ENCODE measurements around the gene MEIS1.

DNA sequence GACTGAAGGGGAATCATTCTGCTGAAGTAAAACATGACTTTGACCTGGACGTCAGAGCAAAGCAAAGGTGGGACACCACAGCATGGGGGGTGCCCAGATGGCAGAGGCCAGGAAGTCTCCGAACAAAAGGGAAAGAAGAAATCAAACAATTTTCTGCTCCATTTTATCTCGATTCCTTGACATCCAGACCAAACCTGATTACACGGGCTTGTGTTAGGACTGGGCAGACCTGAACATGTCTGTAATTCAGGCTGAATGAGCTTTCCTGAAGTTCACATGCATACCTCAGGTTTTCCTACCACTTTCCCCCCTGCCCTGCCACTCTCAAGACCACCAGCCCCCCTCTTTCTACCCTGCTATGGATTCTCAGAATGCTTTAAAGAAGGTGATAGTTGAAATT is 44.8 kb upstream of the MEIS1 start:
- TF ChIP-seq EZH2 (IDR thresholded peaks at IDR 0.05; ENCODE audit: low read depth, low read length, severe bottlenecking) (no peak), JUN (IDR thresholded peaks at IDR 0.05; ENCODE audit: low read depth, low read length) (no peak), RXRA (IDR thresholded peaks at IDR 0.05; ENCODE audit: insufficient read depth, low read depth, low read length) (no peak), BRCA1 (IDR thresholded peaks at IDR 0.05; ENCODE audit: low read depth, low read length) (no peak), TCF12 (IDR thresholded peaks at IDR 0.05; ENCODE audit: low read depth, low read length) (no peak), RAD21 (IDR thresholded peaks at IDR 0.05 in 1 of 2, conservative IDR thresholded peaks at IDR 0.05 in 1 of 2; ENCODE audit: low read depth in 2 of 2, low read length in 2 of 2) (no peak), POLR2A (IDR thresholded peaks at IDR 0.05; ENCODE audit: control extremely low read depth in 1 of 2, low read depth in 2 of 2, low read length in 2 of 2) (no peak), HDAC6 (IDR thresholded peaks at IDR 0.05; ENCODE audit: low read depth, low read length) (no peak), EP300 (IDR thresholded peaks at IDR 0.05; ENCODE audit: borderline replicate concordance in 1 of 2, low read depth in 2 of 2, low read length in 2 of 2) (no peak), KDM1A (IDR thresholded peaks at IDR 0.05; ENCODE audit: borderline replicate concordance, low read length) (no peak)
- TF ChIP-seq, protein P1, sequence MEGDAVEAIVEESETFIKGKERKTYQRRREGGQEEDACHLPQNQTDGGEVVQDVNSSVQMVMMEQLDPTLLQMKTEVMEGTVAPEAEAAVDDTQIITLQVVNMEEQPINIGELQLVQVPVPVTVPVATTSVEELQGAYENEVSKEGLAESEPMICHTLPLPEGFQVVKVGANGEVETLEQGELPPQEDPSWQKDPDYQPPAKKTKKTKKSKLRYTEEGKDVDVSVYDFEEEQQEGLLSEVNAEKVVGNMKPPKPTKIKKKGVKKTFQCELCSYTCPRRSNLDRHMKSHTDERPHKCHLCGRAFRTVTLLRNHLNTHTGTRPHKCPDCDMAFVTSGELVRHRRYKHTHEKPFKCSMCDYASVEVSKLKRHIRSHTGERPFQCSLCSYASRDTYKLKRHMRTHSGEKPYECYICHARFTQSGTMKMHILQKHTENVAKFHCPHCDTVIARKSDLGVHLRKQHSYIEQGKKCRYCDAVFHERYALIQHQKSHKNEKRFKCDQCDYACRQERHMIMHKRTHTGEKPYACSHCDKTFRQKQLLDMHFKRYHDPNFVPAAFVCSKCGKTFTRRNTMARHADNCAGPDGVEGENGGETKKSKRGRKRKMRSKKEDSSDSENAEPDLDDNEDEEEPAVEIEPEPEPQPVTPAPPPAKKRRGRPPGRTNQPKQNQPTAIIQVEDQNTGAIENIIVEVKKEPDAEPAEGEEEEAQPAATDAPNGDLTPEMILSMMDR (IDR thresholded peaks at IDR 0.05; ENCODE audit: control extremely low read depth in 1 of 3, insufficient read depth in 1 of 3, low read depth in 1 of 3, low read length in 3 of 3) = no peak
- TF ChIP-seq, protein P2, sequence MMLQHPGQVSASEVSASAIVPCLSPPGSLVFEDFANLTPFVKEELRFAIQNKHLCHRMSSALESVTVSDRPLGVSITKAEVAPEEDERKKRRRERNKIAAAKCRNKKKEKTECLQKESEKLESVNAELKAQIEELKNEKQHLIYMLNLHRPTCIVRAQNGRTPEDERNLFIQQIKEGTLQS (IDR thresholded peaks at IDR 0.05; ENCODE audit: insufficient read depth, low read depth, low read length) = no peak

Measured in H1 (cell line).